HepG2 (cell line): Measurements from ENCODE around the gene ATG4D.

Experiments
- JUN ChIP-seq: sonication (generic); formaldehyde crosslinking; IDR thresholded peaks from 2 replicates; pipeline ENCODE4 v1.4.0; 2020; ENCODE audit warnings: mild to moderate bottlenecking, missing genetic modification reagents
- NFYB ChIP-seq: sonication (generic); formaldehyde crosslinking; IDR thresholded peaks from 2 replicates; pipeline ENCODE4 v1.4.0; 2020; ENCODE audit warnings: missing genetic modification reagents
- NKX3-1 ChIP-seq: sonication (generic); formaldehyde crosslinking; IDR thresholded peaks from 2 replicates; pipeline ENCODE4 v1.5.0; 2020; ENCODE audit warnings: missing genetic modification reagents
- POLR2AphosphoS5 ChIP-seq: IDR thresholded peaks from 2 replicates; pipeline ENCODE4 v1.6.1; 2012; ENCODE audit warnings: low read depth, low read length
- SMAD3 ChIP-seq: sonication (generic); formaldehyde crosslinking; IDR thresholded peaks from 2 replicates; pipeline ENCODE4 v1.4.0; 2020; ENCODE audit warnings: missing genetic modification reagents
- ZNF335 ChIP-seq: sonication (generic); formaldehyde crosslinking; IDR thresholded peaks from 2 replicates; pipeline ENCODE4 v1.4.0; 2020; ENCODE audit warnings: missing genetic modification reagents
- ZNF75D ChIP-seq: sonication (generic); formaldehyde crosslinking; IDR thresholded peaks from 2 replicates; pipeline ENCODE4 v1.8.1; 2023; ENCODE audit warnings: missing genetic modification reagents, mild to moderate bottlenecking, borderline replicate concordance
- TF ChIP-seq, protein P1 (sequence below): sonication (generic); formaldehyde crosslinking; IDR thresholded peaks from 2 replicates; pipeline ENCODE4 v1.4.0; 2020; ENCODE audit warnings: mild to moderate bottlenecking, missing genetic modification reagents

DNA sequence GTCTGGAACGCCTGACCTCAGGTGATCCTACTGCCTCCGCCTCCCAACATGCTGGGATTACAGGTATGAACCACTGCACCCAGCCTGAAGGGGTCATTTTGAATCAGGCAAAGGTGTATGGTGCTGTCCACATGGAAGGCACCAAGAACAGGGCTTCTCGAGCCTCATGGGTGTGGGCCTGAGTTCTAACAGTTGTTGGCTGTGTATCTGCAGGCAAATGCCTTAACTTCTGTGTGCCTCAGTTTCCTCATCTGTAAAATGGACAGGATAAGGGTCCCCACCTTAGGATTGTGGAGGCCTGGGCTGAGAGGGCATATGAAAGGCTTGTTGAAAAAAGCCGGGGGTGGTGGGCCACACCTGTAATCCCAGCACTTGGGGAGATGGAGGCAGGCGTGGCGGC is 34.2 kb downstream of the ATG4D start:
- TF ChIP-seq ZNF335 (CRISPR knock-in tag) = no peak
- TF ChIP-seq, protein P1, sequence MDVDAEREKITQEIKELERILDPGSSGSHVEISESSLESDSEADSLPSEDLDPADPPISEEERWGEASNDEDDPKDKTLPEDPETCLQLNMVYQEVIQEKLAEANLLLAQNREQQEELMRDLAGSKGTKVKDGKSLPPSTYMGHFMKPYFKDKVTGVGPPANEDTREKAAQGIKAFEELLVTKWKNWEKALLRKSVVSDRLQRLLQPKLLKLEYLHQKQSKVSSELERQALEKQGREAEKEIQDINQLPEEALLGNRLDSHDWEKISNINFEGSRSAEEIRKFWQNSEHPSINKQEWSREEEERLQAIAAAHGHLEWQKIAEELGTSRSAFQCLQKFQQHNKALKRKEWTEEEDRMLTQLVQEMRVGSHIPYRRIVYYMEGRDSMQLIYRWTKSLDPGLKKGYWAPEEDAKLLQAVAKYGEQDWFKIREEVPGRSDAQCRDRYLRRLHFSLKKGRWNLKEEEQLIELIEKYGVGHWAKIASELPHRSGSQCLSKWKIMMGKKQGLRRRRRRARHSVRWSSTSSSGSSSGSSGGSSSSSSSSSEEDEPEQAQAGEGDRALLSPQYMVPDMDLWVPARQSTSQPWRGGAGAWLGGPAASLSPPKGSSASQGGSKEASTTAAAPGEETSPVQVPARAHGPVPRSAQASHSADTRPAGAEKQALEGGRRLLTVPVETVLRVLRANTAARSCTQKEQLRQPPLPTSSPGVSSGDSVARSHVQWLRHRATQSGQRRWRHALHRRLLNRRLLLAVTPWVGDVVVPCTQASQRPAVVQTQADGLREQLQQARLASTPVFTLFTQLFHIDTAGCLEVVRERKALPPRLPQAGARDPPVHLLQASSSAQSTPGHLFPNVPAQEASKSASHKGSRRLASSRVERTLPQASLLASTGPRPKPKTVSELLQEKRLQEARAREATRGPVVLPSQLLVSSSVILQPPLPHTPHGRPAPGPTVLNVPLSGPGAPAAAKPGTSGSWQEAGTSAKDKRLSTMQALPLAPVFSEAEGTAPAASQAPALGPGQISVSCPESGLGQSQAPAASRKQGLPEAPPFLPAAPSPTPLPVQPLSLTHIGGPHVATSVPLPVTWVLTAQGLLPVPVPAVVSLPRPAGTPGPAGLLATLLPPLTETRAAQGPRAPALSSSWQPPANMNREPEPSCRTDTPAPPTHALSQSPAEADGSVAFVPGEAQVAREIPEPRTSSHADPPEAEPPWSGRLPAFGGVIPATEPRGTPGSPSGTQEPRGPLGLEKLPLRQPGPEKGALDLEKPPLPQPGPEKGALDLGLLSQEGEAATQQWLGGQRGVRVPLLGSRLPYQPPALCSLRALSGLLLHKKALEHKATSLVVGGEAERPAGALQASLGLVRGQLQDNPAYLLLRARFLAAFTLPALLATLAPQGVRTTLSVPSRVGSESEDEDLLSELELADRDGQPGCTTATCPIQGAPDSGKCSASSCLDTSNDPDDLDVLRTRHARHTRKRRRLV (CRISPR knock-in tag) = no peak
- TF ChIP-seq ZNF75D (CRISPR knock-in tag) = no peak
- TF ChIP-seq JUN (CRISPR knock-in tag) = no peak
- no peak for TF ChIP-seq POLR2AphosphoS5
- no peak for TF ChIP-seq NFYB
- no peak for TF ChIP-seq NKX3-1 (CRISPR knock-in tag)
- no peak for TF ChIP-seq SMAD3 (CRISPR knock-in tag)
